GM12892 (cell line): ENCODE measurements around the gene TXN2.
"Not testable (repeated sequence)": the region's sequence is repeated elsewhere in the genome, so short reads cannot be mapped to it uniquely, and the experiment has no call there.

Experiments
- DNase-seq: peaks from one replicate; pipeline ENCODE4 v3.0.0; 2011; ENCODE audit not compliant: insufficient read length
- FAIRE-seq: peaks from 2 replicates; lab custom pipeline; 2011; peaks lifted over from hg19 to GRCh38; lab: Jason Lieb, UNC
- POLR2A ChIP-seq: IDR thresholded peaks from 2 replicates; pipeline ENCODE4 v1.6.1; 2011; ENCODE audit warnings: low read depth, low read length, control low read depth
- POLR2AphosphoS5 ChIP-seq: IDR thresholded peaks from 2 replicates; pipeline ENCODE4 v1.6.1; 2011; ENCODE audit warnings: low read depth, low read length, control low read depth
- TAF1 ChIP-seq: IDR thresholded peaks from 2 replicates; pipeline ENCODE4 v1.6.1; 2011; ENCODE audit warnings: low read depth, mild to moderate bottlenecking, control low read depth, low read length, borderline replicate concordance

Gene TXN2

GRCh38 chr22:36464715-36465231 is 16.7 kb downstream of the TXN2 start:
- no peak for TF ChIP-seq POLR2A
- no peak for TF ChIP-seq TAF1
- TF ChIP-seq POLR2AphosphoS5: no peak
- FAIRE-seq: no peak

GRCh38 chr22:36463783-36464184 is 17.7 kb downstream of the TXN2 start:
- FAIRE-seq (no peak), DNase-seq (no peak)
- TF ChIP-seq POLR2A (no peak), TAF1 (no peak), POLR2AphosphoS5 (no peak)

More at GRCh38 chr22:36464715-36465231, 16.7 kb downstream of the TXN2 start:
- DNase-seq: no peak

GRCh38 chr22:36461665-36462649 is 19.5 kb downstream of the TXN2 start:
- no peak for TF ChIP-seq POLR2A
- TF ChIP-seq POLR2AphosphoS5: no peak
- TF ChIP-seq TAF1: no peak
- no peak for FAIRE-seq
- DNase-seq: no peak

- TF ChIP-seq POLR2AphosphoS5: no peak
- TF ChIP-seq TAF1: no peak
- TF ChIP-seq POLR2A: no peak
- DNase-seq (no peak), FAIRE-seq (no peak)
These were observed 21.2 kb downstream of the TXN2 start for GRCh38 chr22:36460202-36460601.

- no peak for DNase-seq
- TF ChIP-seq POLR2A: no peak
- no peak for TF ChIP-seq POLR2AphosphoS5
- TF ChIP-seq TAF1: no peak
- no peak for FAIRE-seq
These were observed 23.6 kb downstream of the TXN2 start for GRCh38 chr22:36457688-36458450.

- DNase-seq (no peak), FAIRE-seq (no peak)
- TF ChIP-seq POLR2AphosphoS5 (no peak), POLR2A (no peak), TAF1 (no peak)
These were observed 25.0 kb downstream of the TXN2 start for GRCh38 chr22:36456464-36456845.

- FAIRE-seq (peak; percentile 38), DNase-seq (no peak)
- TF ChIP-seq POLR2A: no peak
- TF ChIP-seq TAF1: no peak
- TF ChIP-seq POLR2AphosphoS5: no peak
These were observed 25.6 kb downstream of the TXN2 start for GRCh38 chr22:36455571-36456463.

- TF ChIP-seq POLR2A: peak; percentile 53; the same call in 1 of the 2 replicates
- no peak for TF ChIP-seq TAF1
- FAIRE-seq (peak; percentile 88), DNase-seq (peak; percentile 89)
These were observed 26.4 kb downstream of the TXN2 start for GRCh38 chr22:36454916-36455570.

GRCh38 chr22:36453855-36454378 is 27.5 kb downstream of the TXN2 start:
- no peak for DNase-seq
- no peak for FAIRE-seq
- no peak for TF ChIP-seq POLR2AphosphoS5
- no peak for TF ChIP-seq POLR2A
- TF ChIP-seq TAF1: no peak

GRCh38 chr22:36452978-36453607 is 28.3 kb downstream of the TXN2 start:
- FAIRE-seq, DNase-seq: not testable (repeated sequence)

- DNase-seq: no peak
- TF ChIP-seq POLR2AphosphoS5: no peak
- TF ChIP-seq POLR2A: no peak
- no peak for TF ChIP-seq TAF1
- FAIRE-seq: no peak
These were observed 29.0 kb downstream of the TXN2 start for GRCh38 chr22:36452250-36452977.

- FAIRE-seq, DNase-seq: not testable (repeated sequence)
These were observed 30.5 kb downstream of the TXN2 start for GRCh38 chr22:36450923-36451322.
